Gastroesophageal sphincter (tissue), 4 donors: Measurements from ENCODE around the gene PLPPR3. TPM values are rescaled to one million over a fixed set of nuclear protein-coding genes. Genes with fewer than 3 reads are reported as not detected.

Source experiments
- ATAC-seq: fragments of 150-250 bp; one replicate; pipeline ENCODE4 v1.9.1; 2016; ENCODE audit warnings: mild to moderate bottlenecking, moderate library complexity
- H3K27ac ChIP-seq, 4 donors: fragments of 200-600 bp; sonication (generic) in 3 of 4; 1 replicate in 3 of 4; 2 replicates in 1 of 4; pipeline ENCODE4 v1.5.1; 2016 to 2019
- H3K27me3 ChIP-seq: fragments of 200-600 bp; sonication (generic); one replicate; pipeline ENCODE4 v1.5.1; 2019
- H3K36me3 ChIP-seq, 2 donors: fragments of 200-600 bp; sonication (generic); one replicate each; pipeline ENCODE4 v1.5.1; 2019; ENCODE audit warnings: control low read depth in 1 of 2
- H3K4me1 ChIP-seq, 3 donors: fragments of 200-600 bp; sonication (generic); 1 replicate in 2 of 3; 2 replicates in 1 of 3; pipeline ENCODE4 v1.5.1; 2016 to 2019; ENCODE audit warnings: control low read depth in 2 of 3
- H3K4me3 ChIP-seq, 2 donors: fragments of 200-600 bp; sonication (generic); one replicate each; pipeline ENCODE4 v1.5.1; 2019; ENCODE audit warnings: mild to moderate bottlenecking in 1 of 2, moderate library complexity in 1 of 2
- H3K9me3 ChIP-seq, 3 donors: fragments of 200-600 bp; sonication (generic); one replicate each; pipeline ENCODE4 v1.5.1; 2017 to 2019; ENCODE audit warnings: control low read depth in 2 of 3
- CTCF ChIP-seq, 4 experiments: fragments of 200-600 bp in 2 of 4; fragments of 450-650 bp in 2 of 4; sonication (generic) in 1 of 4; IDR thresholded peaks; one replicate each; pipeline ENCODE4 v1.5.1; 2017 to 2019; ENCODE audit warnings: antibody characterized with exemption in 4 of 4, mild to moderate bottlenecking in 2 of 4, moderate library complexity in 2 of 4
- EP300 ChIP-seq: sonication (generic); formaldehyde crosslinking; IDR thresholded peaks from one replicate; pipeline ENCODE4 v1.6.1; 2017; ENCODE audit warnings: antibody characterized with exemption, mild to moderate bottlenecking
- POLR2A ChIP-seq, 2 donors: fragments of 450-650 bp; IDR thresholded peaks; one replicate each; pipeline ENCODE4 v1.6.1; 2017; ENCODE audit warnings: antibody characterized with exemption in 2 of 2, mild to moderate bottlenecking in 2 of 2, moderate library complexity in 1 of 2
- POLR2AphosphoS5 ChIP-seq: sonication (generic); formaldehyde crosslinking; IDR thresholded peaks from one replicate; pipeline ENCODE4 v1.6.1; 2017; ENCODE audit warnings: antibody characterized with exemption
- WGBS, 2 donors: methylation state at CpG; one replicate each; pipeline ENCODE4 v1.1.5; 2018; ENCODE audit warnings: low coverage in 1 of 2; 5-methylcytosine and 5-hydroxymethylcytosine counted together
- total RNA-seq, 4 donors: library from RNA; depleted of rRNA; stranded (reverse); fragments of >200 nt; gene quantifications; one replicate each; pipeline ENCODE4 v1.1.0, GENCODE V29; 2016

The PLPPR3 gene
- total RNA-seq, 4 donors from 2014 or later = not detected

- 59 to 60% methylated on average over 5 to 7 of the region's 38 CpGs for WGBS, 2 donors
- H3K27ac ChIP-seq = no peak overlapping the region
- H3K4me1 ChIP-seq = no peaks in the 10 kb centered on the region
- TF ChIP-seq EP300 = no peak
- no peak for TF ChIP-seq CTCF (IDR thresholded peaks at IDR 0.05)
- no peak for TF ChIP-seq POLR2A (IDR thresholded peaks at IDR 0.05)
- TF ChIP-seq POLR2AphosphoS5 = no peak
- no peaks in the 10 kb centered on the region for H3K36me3 ChIP-seq
- peaks cover 77% of the 10 kb centered on the region for H3K27me3 ChIP-seq
- no peaks in the 10 kb centered on the region for H3K9me3 ChIP-seq
- no peak for ATAC-seq
- no peak overlapping the region for H3K4me3 ChIP-seq
Measured at GRCh38 chr19:831407-832369, 9.9 kb upstream of the PLPPR3 start.

DNA sequence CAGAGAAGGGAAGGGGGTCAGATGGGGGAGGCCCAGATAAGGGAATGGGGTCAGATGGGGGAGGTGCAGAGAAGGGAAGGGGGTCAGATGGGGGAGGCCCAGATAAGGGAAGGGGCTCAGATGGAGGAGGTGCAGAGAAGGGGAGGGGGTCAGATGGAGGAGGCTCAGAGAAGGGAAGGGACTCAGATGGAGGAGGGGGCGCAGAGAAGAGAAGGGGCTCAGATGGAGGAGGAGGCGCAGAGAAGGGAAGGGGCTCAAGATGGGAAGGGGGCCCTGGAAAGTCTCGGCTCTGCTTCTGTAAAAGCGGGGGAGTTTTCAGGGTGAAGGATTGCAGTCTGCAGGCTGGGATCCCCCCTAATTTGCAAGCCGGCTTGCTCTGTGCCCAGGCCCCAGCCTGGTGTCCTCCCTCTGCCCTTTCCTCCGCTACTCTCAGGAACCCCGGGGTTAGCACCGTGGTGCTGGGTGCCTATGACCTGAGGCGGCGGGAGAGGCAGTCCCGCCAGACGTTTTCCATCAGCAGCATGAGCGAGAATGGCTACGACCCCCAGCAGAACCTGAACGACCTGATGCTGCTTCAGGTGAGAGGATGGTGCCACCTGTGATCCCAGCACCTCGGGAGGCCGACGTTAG, 7.5 kb upstream of the PLPPR3 start:
- Histone ChIP-seq H3K36me3 (no peaks in the 10 kb centered on the region), H3K27ac (no peak overlapping the region), H3K9me3 (no peaks in the 10 kb centered on the region), H3K4me3 (no peak overlapping the region), H3K4me1 (no peaks in the 10 kb centered on the region), H3K27me3 (peaks cover 71% of the 10 kb centered on the region)
- ATAC-seq = no peak
- WGBS, 2 donors = 68 to 81% methylated on average over 5 of the region's 18 CpGs
- TF ChIP-seq POLR2AphosphoS5 = no peak
- no peak for TF ChIP-seq EP300
- no peak for TF ChIP-seq CTCF (IDR thresholded peaks at IDR 0.05)
- TF ChIP-seq POLR2A (IDR thresholded peaks at IDR 0.05) = no peak

DNA sequence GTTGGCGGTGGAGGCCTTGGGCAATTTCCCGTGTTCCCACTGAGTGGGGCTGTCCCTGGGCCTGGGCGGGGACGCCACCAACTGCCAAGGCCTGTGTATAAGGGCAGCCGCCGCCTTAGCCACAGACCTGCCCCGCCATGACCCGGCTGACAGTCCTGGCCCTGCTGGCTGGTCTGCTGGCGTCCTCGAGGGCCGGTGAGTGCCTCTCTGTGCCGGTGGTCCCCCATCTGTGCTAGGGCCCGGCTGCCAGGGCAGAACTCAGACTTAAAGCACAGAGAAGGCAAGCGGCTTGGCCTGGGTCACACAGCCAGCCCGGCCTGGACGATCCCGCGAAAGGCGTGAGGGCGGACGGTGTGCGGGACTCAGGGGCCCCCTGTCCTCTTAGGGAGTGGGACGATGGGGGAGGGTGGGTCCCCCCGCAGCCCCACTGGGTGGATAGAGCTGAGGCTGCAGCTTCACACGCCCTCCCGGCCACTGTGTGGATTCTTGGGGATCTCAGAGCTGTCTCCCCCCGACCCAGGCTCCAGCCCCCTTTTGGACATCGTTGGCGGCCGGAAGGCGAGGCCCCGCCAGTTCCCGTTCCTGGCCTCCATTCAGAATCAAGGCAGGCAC, 6.1 kb upstream of the PLPPR3 start, which contains the start of gene AZU1:
Gene AZU1, plus strand, starts transcription at position 128 of the 612 bp plus-strand sequence. Its CDS starts 10 bp downstream, at position 138.
- TF ChIP-seq POLR2AphosphoS5 = no peak
- TF ChIP-seq POLR2A (IDR thresholded peaks at IDR 0.05) = no peak
- no peak for TF ChIP-seq CTCF (IDR thresholded peaks at IDR 0.05)
- no peak for TF ChIP-seq EP300
- H3K27ac ChIP-seq = no peak within 1 kb of the TSS
- H3K9me3 ChIP-seq = no peaks in the 10 kb centered on the region
- no peaks in the 10 kb centered on the region for H3K4me1 ChIP-seq
- 10 to 75% methylated on average over 2 to 5 of the region's 33 CpGs for WGBS, 2 donors
- peak; percentile 31 for ATAC-seq
- H3K36me3 ChIP-seq = no peaks in the 10 kb centered on the region
- H3K27me3 ChIP-seq = peaks cover 74% of the 10 kb centered on the region
- no peak within 1 kb of the TSS for H3K4me3 ChIP-seq

DNA sequence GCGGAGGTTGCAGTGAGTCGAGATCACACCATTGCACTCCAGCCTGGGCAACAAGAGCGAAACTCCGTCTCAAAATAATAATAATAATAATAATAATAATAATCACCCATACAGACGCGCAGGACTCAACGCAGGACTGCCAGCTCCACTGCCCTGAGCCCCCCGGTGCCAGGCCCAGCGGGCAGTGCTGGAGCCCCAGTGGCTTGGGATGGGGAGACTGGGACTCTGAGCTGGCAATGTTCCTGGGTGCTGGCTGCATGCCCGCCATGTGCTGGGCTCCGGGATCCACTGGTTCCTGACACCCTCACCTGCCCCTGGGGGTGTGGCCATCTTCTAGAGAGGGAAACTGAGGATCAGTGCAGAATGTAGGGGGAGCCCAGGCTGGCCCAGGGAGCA, 5.6 kb upstream of the PLPPR3 start:
- H3K9me3 ChIP-seq = no peaks in the 10 kb centered on the region
- no peak for ATAC-seq
- peaks cover 78% of the 10 kb centered on the region for H3K27me3 ChIP-seq
- WGBS, 2 donors = 94 to 96% methylated on average over 7 of the region's 11 CpGs
- H3K4me3 ChIP-seq = no peak overlapping the region
- no peak for TF ChIP-seq POLR2A (IDR thresholded peaks at IDR 0.05)
- no peak for TF ChIP-seq CTCF (IDR thresholded peaks at IDR 0.05)
- no peak for TF ChIP-seq EP300
- no peak for TF ChIP-seq POLR2AphosphoS5
- H3K27ac ChIP-seq = no peak overlapping the region
- peaks cover 0 to 4% (median 2%) of the 10 kb centered on the region in 3 donors for H3K4me1 ChIP-seq
- no peaks in the 10 kb centered on the region for H3K36me3 ChIP-seq
